Caco-2 (cell line): ENCODE data around the gene GPR161. TPM values are rescaled to one million over a fixed set of nuclear protein-coding genes. Genes with fewer than 3 reads are reported as not detected.

Experiments
- BruUV-seq: library from RNA; stranded (reverse); fragments of 400-500 nt; replicated peaks from 2 replicates; lab custom pipeline; 2021; lab: Mats Ljungman, UMichigan
- CTCF ChIA-PET: fragments of 300-600 bp; sonication (Branson Sonifier 250); formaldehyde crosslinking; loops from one replicate; lab custom pipeline; 2022; ENCODE audit warnings: antibody characterized with exemption; lab: Charles Lee
- POLR2A ChIA-PET: fragments of 300-600 bp; sonication (Branson Sonifier 250); formaldehyde crosslinking; loops from one replicate; lab custom pipeline; 2022; ENCODE audit warnings: antibody characterized with exemption; lab: Charles Lee
- DNase-seq, 2 experiments: peaks; one replicate each; pipeline versions ENCODE4 v3.0.0 to v3.0.0-alpha.2; 2020 to 2022
- H3K27me3 ChIP-seq: replicated peaks from 2 replicates; pipeline ENCODE4 v1.6.0; 2011; ENCODE audit warnings: low read length; ENCODE audit not compliant: control insufficient read depth, insufficient read depth
- H3K36me3 ChIP-seq: 2 replicates; pipeline ENCODE4 v1.5.1; 2011; ENCODE audit warnings: low read length; ENCODE audit not compliant: control insufficient read depth, insufficient read depth
- H3K4me1 ChIP-seq: fragments of 250-450 bp; sonication (Bioruptor Pico); 2 replicates; pipeline ENCODE4 v1.5.1; 2020; ENCODE audit warnings: mild to moderate bottlenecking
- H3K4me3 ChIP-seq: 2 replicates; pipeline ENCODE4 v1.5.1; 2011; ENCODE audit warnings: low read depth, mild to moderate bottlenecking, control low read depth, low read length
- H3K9me3 ChIP-seq: fragments of 250-450 bp; sonication (Bioruptor Pico); 2 replicates; pipeline ENCODE4 v1.5.1; 2020; ENCODE audit warnings: mild to moderate bottlenecking, moderate library complexity
- H3K27ac Mint-ChIP-seq: one replicate; pipeline ENCODE4 v1.8.0; 2022; ENCODE audit warnings: mixed read lengths; ENCODE audit not compliant: unreplicated experiment
- H3K27me3 Mint-ChIP-seq: one replicate; pipeline ENCODE4 v1.8.0; 2022; ENCODE audit warnings: mixed read lengths; ENCODE audit not compliant: insufficient read depth, unreplicated experiment
- H3K36me3 Mint-ChIP-seq: one replicate; pipeline ENCODE4 v1.8.0; 2022; ENCODE audit warnings: mild to moderate bottlenecking, mixed read lengths; ENCODE audit not compliant: insufficient read depth, unreplicated experiment
- H3K4me1 Mint-ChIP-seq: one replicate; pipeline ENCODE4 v1.8.0; 2022; ENCODE audit warnings: low read depth, mixed read lengths; ENCODE audit not compliant: unreplicated experiment
- H3K4me3 Mint-ChIP-seq: one replicate; pipeline ENCODE4 v1.8.0; 2022; ENCODE audit warnings: mild to moderate bottlenecking, moderate library complexity, mixed read lengths; ENCODE audit not compliant: unreplicated experiment
- H3K9me3 Mint-ChIP-seq: one replicate; pipeline ENCODE4 v1.8.0; 2022; ENCODE audit warnings: mixed read lengths; ENCODE audit not compliant: unreplicated experiment
- CTCF ChIP-seq, 2 experiments: fragments of 200-600 bp in 1 of 2; IDR thresholded peaks; 1 replicate in 1 of 2; 2 replicates in 1 of 2; pipeline versions ENCODE4 v1.5.1 to v1.8.0; 2011 to 2022; ENCODE audit warnings: antibody characterized with exemption in 1 of 2, control low read depth in 1 of 2, inconsistent platforms in 1 of 2, low read depth in 1 of 2, low read length in 1 of 2, mild to moderate bottlenecking in 1 of 2, moderate library complexity in 1 of 2; ENCODE audit not compliant: insufficient read depth in 1 of 2, severe bottlenecking in 1 of 2, unreplicated experiment in 1 of 2
- intact Hi-C: fragments of 100-400 bp; cut with micrococcal nuclease; formaldehyde crosslinking; loops from one replicate; pipeline ENCODE4 v1.10.0; 2022; ENCODE audit not compliant: unreplicated experiment
- total RNA-seq: library from RNA; stranded (reverse); gene quantifications from 2 replicates; pipeline ENCODE4 v1.2.3, GENCODE V29; 2022

The GPR161 gene
- total RNA-seq, 1 experiment from 2014 or later = 38.2 TPM

GRCh38 chr1:168114845-168115244 lies 21.9 kb downstream of the GPR161 start:
- ChIA-PET CTCF (no interaction called here), POLR2A (no interaction called here)
- peaks cover 14% of the 10 kb centered on the region for H3K4me1 ChIP-seq
- Mint-ChIP-seq H3K4me1 (peaks cover 23% of the 10 kb centered on the region), H3K9me3 (peaks cover 6% of the 10 kb centered on the region), H3K4me3 (no peak overlapping the region), H3K27me3 (no peaks in the 10 kb centered on the region), H3K36me3 (peaks cover 26% of the 10 kb centered on the region), H3K27ac (peak overlapping the region; percentile 10)
- BruUV-seq = no TSS peak
- H3K4me3 ChIP-seq = no peak overlapping the region
- DNase-seq = no peak
- intact Hi-C loops = no loop called here
- TF ChIP-seq CTCF (IDR thresholded peaks at IDR 0.05; ENCODE audit: insufficient read depth in 1 of 2, low read depth in 1 of 2, low read length in 1 of 2, severe bottlenecking in 1 of 2, unreplicated experiment in 1 of 2) = no peak
- no peaks in the 10 kb centered on the region for H3K27me3 ChIP-seq
- H3K9me3 ChIP-seq = peaks cover 4% of the 10 kb centered on the region; the same call in 1 of the 2 replicates
- H3K36me3 ChIP-seq = 0 out of 2 replicates have a peak, but pooled peaks cover 2% of the 10 kb centered on the region

- Mint-ChIP-seq H3K4me3 (no peak overlapping the region), H3K36me3 (peaks cover 23% of the 10 kb centered on the region), H3K9me3 (no peaks in the 10 kb centered on the region), H3K4me1 (peaks cover 21% of the 10 kb centered on the region), H3K27me3 (no peaks in the 10 kb centered on the region), H3K27ac (no peak overlapping the region)
- BruUV-seq = no TSS peak
- Histone ChIP-seq H3K27me3 (no peaks in the 10 kb centered on the region), H3K4me1 (peaks cover 14% of the 10 kb centered on the region), H3K9me3 (no peaks in the 10 kb centered on the region), H3K4me3 (no peak overlapping the region), H3K36me3 (0 out of 2 replicates have a peak, but pooled peaks cover 2% of the 10 kb centered on the region)
- ChIA-PET POLR2A (no interaction called here), CTCF (interaction anchor here (1.0 kb wide), 1 partner anchor 27 kb away, joined by 3 read pairs; no protein-coding TSS in a partner anchor)
- intact Hi-C loops = no loop called here
- TF ChIP-seq CTCF (IDR thresholded peaks at IDR 0.05; ENCODE audit: insufficient read depth in 1 of 2, low read depth in 1 of 2, low read length in 1 of 2, severe bottlenecking in 1 of 2, unreplicated experiment in 1 of 2) = no peak
- no peak for DNase-seq
Measured at GRCh38 chr1:168112673-168113305, 23.9 kb downstream of the GPR161 start.

- BruUV-seq = no TSS peak
- Mint-ChIP-seq H3K27me3 (no peaks in the 10 kb centered on the region), H3K36me3 (peaks cover 26% of the 10 kb centered on the region), H3K9me3 (no peaks in the 10 kb centered on the region), H3K27ac (no peak overlapping the region), H3K4me1 (peaks cover 10% of the 10 kb centered on the region), H3K4me3 (no peak overlapping the region)
- TF ChIP-seq CTCF (IDR thresholded peaks at IDR 0.05; ENCODE audit: insufficient read depth in 1 of 2, low read depth in 1 of 2, low read length in 1 of 2, severe bottlenecking in 1 of 2, unreplicated experiment in 1 of 2) = no peak
- intact Hi-C loops = no loop called here
- H3K36me3 ChIP-seq = peaks cover 2% of the 10 kb centered on the region; the same call in 1 of the 2 replicates
- no peak for DNase-seq
- H3K9me3 ChIP-seq = no peaks in the 10 kb centered on the region
- no peak overlapping the region for H3K4me3 ChIP-seq
- no peaks in the 10 kb centered on the region for H3K27me3 ChIP-seq
- CTCF ChIA-PET = no interaction called here
- peaks cover 2% of the 10 kb centered on the region; the same call in 1 of the 2 replicates for H3K4me1 ChIP-seq
- POLR2A ChIA-PET = no interaction called here
Measured at GRCh38 chr1:168110896-168111545, 25.7 kb downstream of the GPR161 start.
